ENCODE data around the gene CCNO.

Gene CCNO

GRCh38 chr5:55232985-55233928, at the start of gene CCNO:
Gene CCNO (minus strand): TSS chr5:55233608. CDS start chr5:55233523, 85 bp downstream.
- DNase-seq (ENCODE audit: low spot score), result peak; percentile 93

GRCh38 chr5:55278778-55279177, 45.4 kb upstream of the CCNO start:
- DNase-seq (ENCODE audit: low spot score), result no peak

GRCh38 chr5:55276771-55277170, 43.4 kb upstream of the CCNO start:
- no peak for DNase-seq (ENCODE audit: low spot score)

- DNase-seq (ENCODE audit: low spot score), result no peak
These were observed 24.9 kb upstream of the CCNO start for GRCh38 chr5:55258339-55258738.

GRCh38 chr5:55254802-55255201, 21.4 kb upstream of the CCNO start:
- no peak for DNase-seq (ENCODE audit: low spot score)

- no peak for DNase-seq (ENCODE audit: low spot score)
These were observed 16.7 kb upstream of the CCNO start for GRCh38 chr5:55250064-55250463.

- DNase-seq (ENCODE audit: low spot score), result no peak
These were observed 8.3 kb upstream of the CCNO start for GRCh38 chr5:55241746-55242145.

- DNase-seq (ENCODE audit: low spot score), result no peak
These were observed 3.4 kb upstream of the CCNO start for GRCh38 chr5:55236800-55237199.

- DNase-seq (ENCODE audit: low spot score), result peak; percentile 65
These were observed 803 bp upstream of the CCNO start for GRCh38 chr5:55234121-55234700.

- DNase-seq (ENCODE audit: low spot score), result peak; percentile 71
These were observed 980 bp downstream of the CCNO start for GRCh38 chr5:55232271-55232984.

- no peak for DNase-seq (ENCODE audit: low spot score)
These were observed 1.5 kb downstream of the CCNO start for GRCh38 chr5:55231919-55232270.

GRCh38 chr5:55231029-55231918, 2.1 kb downstream of the CCNO start:
- DNase-seq (ENCODE audit: low spot score), result peak; percentile 67

- DNase-seq (ENCODE audit: low spot score), result no peak
These were observed 3.2 kb downstream of the CCNO start for GRCh38 chr5:55230086-55230629.

GRCh38 chr5:55227664-55228430, 5.6 kb downstream of the CCNO start:
- DNase-seq (ENCODE audit: low spot score), result no peak

GRCh38 chr5:55226934-55227663, 6.3 kb downstream of the CCNO start, which contains the start of gene MCIDAS:
Gene MCIDAS (minus strand): TSS chr5:55227315. CDS start chr5:55227138, 177 bp downstream.
- DNase-seq (ENCODE audit: low spot score), result peak; percentile 86

GRCh38 chr5:55226027-55226933, 7.1 kb downstream of the CCNO start:
- DNase-seq (ENCODE audit: low spot score), result peak; percentile 91

- no peak for DNase-seq (ENCODE audit: low spot score)
These were observed 8.1 kb downstream of the CCNO start for GRCh38 chr5:55225346-55225745.

- DNase-seq (ENCODE audit: low spot score), result no peak
These were observed 9.6 kb downstream of the CCNO start for GRCh38 chr5:55223812-55224240.

Measured in ecto neural progenitor cell (in vitro differentiated cells).